Fibroblast of mammary gland (primary cell): ENCODE measurements around the gene SUGCT.

Experiments
- DNase-seq: peaks from one replicate; pipeline ENCODE4 v3.0.0-alpha.2; 2010; ENCODE audit warnings: low read depth
- H3K4me3 ChIP-seq: 2 replicates; pipeline ENCODE4 v1.5.1; 2011; ENCODE audit warnings: low read depth, mild to moderate bottlenecking, low read length, moderate library complexity; ENCODE audit not compliant: control insufficient read depth
- TF ChIP-seq, protein P1 (sequence below): conservative IDR thresholded peaks from 2 replicates; pipeline ENCODE4 v1.5.1; 2011; ENCODE audit warnings: low read depth, low read length, inconsistent platforms; ENCODE audit not compliant: control insufficient read depth, insufficient read depth

SUGCT gene

GRCh38 chr7:40219917-40220316 is 85.1 kb downstream of the SUGCT start:
- peak; percentile 75 for DNase-seq
- TF ChIP-seq, protein P1, sequence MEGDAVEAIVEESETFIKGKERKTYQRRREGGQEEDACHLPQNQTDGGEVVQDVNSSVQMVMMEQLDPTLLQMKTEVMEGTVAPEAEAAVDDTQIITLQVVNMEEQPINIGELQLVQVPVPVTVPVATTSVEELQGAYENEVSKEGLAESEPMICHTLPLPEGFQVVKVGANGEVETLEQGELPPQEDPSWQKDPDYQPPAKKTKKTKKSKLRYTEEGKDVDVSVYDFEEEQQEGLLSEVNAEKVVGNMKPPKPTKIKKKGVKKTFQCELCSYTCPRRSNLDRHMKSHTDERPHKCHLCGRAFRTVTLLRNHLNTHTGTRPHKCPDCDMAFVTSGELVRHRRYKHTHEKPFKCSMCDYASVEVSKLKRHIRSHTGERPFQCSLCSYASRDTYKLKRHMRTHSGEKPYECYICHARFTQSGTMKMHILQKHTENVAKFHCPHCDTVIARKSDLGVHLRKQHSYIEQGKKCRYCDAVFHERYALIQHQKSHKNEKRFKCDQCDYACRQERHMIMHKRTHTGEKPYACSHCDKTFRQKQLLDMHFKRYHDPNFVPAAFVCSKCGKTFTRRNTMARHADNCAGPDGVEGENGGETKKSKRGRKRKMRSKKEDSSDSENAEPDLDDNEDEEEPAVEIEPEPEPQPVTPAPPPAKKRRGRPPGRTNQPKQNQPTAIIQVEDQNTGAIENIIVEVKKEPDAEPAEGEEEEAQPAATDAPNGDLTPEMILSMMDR, result no peak
- H3K4me3 ChIP-seq, result no peak overlapping the region

GRCh38 chr7:40220421-40220911 is 85.7 kb downstream of the SUGCT start:
- no peak overlapping the region for H3K4me3 ChIP-seq
- TF ChIP-seq, protein P1, result no peak
- DNase-seq, result peak; percentile 80

DNA sequence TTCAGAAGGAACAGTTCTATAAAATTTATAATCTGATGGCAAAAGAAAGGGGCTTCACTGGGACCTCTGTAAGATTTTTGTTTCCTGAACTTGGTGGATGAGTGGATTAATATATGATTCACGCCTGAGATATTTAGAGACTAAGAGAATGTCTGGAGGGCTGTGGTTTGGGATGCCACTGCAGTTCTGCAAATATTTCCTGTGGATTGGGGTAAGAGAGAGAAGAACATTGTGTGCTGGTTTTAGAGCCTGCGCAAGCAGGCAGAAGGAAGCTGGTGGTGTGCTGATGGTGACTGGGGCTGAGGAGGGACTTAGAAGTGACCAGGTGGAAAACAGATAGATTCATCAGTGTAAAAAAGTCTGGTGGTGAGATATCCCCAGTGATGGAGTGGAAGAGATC is 87.0 kb downstream of the SUGCT start:
- no peak overlapping the region for H3K4me3 ChIP-seq
- DNase-seq, result peak; percentile 99
- TF ChIP-seq, protein P1, result no peak

DNA sequence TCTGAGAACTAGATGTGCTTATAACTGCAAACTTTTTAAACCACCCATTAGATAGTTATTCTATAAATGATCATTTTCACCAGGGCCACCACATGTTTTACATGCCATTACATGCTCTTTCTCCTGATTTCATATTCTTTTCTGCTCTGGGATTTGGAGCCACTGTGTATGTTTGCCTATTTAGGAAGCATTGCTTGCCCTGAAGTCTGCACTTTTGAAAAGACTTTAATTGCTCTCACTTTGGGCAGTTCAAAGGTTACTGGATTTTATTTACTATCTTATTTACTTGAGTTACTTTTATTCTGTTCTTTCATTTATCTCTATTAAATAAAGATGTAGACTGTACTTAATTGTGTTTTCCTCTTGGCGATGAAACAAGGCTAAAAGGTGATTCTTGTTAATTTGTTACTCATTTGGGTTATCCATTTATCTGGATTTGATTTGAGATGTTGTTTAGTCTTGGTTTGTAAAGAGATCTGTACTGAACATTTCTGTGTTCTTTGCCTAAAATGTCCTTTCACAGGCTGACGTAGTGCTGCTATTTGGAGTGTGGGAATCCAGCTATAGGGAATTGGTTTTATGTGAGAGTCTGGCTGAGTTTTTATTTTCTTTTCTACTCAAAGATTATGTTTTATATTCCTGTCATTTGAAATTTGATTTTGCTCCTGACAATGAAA is 88.8 kb downstream of the SUGCT start:
- TF ChIP-seq, protein P1, result no peak
- DNase-seq, result peak; percentile 47

GRCh38 chr7:40230101-40230500 is 95.3 kb downstream of the SUGCT start:
- TF ChIP-seq, protein P1, result no peak
- DNase-seq, result no peak
- H3K4me3 ChIP-seq, result no peak overlapping the region

More for the DNA sequence above, 88.8 kb downstream of the SUGCT start:
- H3K4me3 ChIP-seq, result no peak overlapping the region

- DNase-seq, result no peak
- TF ChIP-seq, protein P1, result no peak
- H3K4me3 ChIP-seq, result no peak overlapping the region
These were observed 97.0 kb downstream of the SUGCT start for GRCh38 chr7:40231796-40232195.
